ENCODE results near the gene PATE1. TPM values are rescaled to one million over a fixed set of nuclear protein-coding genes. Genes with fewer than 3 reads are reported as not detected.

The PATE1 gene
- total RNA-seq, 1 donor from 2014 or later: not detected

DNA sequence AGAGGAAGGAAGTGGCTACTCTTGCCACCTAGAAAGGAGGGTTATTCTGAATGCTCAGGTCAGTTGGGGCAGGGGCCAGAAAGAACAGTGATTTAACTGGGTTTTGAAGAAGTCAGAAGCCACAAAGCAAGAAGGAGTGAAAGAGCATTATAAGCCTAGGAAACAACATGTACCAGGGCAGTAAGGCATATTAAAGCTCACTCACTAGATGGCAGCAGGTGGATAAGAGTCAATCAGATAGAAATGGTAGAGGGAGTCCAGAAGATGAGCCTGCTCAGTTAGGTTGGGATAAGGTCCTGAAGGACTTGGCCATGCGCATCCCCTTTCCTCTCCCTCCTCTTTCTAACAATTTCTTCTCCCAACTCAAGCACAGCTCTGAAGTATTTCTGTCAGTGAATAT, 22.0 kb upstream of the PATE1 start:
- no peak for DNase-seq (ENCODE audit: low spot score)
- Mint-ChIP-seq H3K4me1 (ENCODE audit: unreplicated experiment) (peaks cover 3% of the 10 kb centered on the region), H3K4me3 (ENCODE audit: unreplicated experiment) (no peak overlapping the region), H3K36me3 (ENCODE audit: low read depth, unreplicated experiment) (no peaks in the 10 kb centered on the region), H3K27me3 (ENCODE audit: unreplicated experiment) (peaks cover 2% of the 10 kb centered on the region), H3K27ac (ENCODE audit: unreplicated experiment) (no peak overlapping the region), H3K9me3 (ENCODE audit: unreplicated experiment) (no peaks in the 10 kb centered on the region)
- TF ChIP-seq, protein P1, sequence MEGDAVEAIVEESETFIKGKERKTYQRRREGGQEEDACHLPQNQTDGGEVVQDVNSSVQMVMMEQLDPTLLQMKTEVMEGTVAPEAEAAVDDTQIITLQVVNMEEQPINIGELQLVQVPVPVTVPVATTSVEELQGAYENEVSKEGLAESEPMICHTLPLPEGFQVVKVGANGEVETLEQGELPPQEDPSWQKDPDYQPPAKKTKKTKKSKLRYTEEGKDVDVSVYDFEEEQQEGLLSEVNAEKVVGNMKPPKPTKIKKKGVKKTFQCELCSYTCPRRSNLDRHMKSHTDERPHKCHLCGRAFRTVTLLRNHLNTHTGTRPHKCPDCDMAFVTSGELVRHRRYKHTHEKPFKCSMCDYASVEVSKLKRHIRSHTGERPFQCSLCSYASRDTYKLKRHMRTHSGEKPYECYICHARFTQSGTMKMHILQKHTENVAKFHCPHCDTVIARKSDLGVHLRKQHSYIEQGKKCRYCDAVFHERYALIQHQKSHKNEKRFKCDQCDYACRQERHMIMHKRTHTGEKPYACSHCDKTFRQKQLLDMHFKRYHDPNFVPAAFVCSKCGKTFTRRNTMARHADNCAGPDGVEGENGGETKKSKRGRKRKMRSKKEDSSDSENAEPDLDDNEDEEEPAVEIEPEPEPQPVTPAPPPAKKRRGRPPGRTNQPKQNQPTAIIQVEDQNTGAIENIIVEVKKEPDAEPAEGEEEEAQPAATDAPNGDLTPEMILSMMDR (IDR thresholded peaks at IDR 0.05; ENCODE audit: unreplicated experiment): no peak

DNA sequence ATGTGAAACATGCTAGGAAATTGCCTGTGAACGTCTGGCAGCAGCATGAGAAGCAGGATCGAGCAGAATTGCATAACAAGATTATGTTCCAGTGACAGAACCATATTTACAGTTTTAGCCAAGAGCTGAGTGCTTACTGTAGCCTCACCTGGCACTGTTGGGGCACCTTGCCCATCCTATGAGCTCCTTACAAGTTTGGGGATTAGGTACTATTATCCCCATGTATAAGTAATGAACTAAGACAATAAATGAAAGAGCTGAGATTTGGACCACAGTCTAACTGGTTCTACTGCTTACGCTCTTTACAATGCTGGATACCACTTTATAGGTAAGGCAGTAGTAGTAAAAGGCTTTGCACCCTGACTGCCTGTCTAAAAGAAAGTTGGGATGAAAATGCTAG, 17.1 kb upstream of the PATE1 start:
- Mint-ChIP-seq H3K4me3 (ENCODE audit: unreplicated experiment) (no peak overlapping the region), H3K27me3 (ENCODE audit: unreplicated experiment) (no peaks in the 10 kb centered on the region), H3K27ac (ENCODE audit: unreplicated experiment) (no peak overlapping the region), H3K4me1 (ENCODE audit: unreplicated experiment) (peaks cover 9% of the 10 kb centered on the region), H3K9me3 (ENCODE audit: unreplicated experiment) (no peaks in the 10 kb centered on the region), H3K36me3 (ENCODE audit: low read depth, unreplicated experiment) (no peaks in the 10 kb centered on the region)
- no peak for DNase-seq (ENCODE audit: low spot score)
- TF ChIP-seq, protein P1 (IDR thresholded peaks at IDR 0.05; ENCODE audit: unreplicated experiment): no peak

DNA sequence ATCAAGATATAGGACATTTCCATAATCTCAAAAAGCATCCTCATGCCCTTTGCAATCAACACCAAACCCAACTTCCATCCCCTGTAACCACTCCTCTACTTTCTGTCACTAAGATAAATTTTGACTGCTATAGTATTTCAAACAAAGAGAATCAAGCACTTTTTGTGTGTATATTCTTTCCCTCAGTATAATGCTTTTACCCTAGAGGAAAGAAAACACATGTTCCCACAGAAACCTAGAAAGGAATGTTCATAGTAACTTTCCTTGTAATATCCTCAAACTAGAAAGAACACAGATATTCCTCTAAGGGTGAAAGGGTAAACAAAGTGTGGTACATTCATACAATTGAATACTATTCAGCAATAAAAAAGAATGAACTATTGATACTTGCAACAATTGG, 5.5 kb upstream of the PATE1 start:
- Mint-ChIP-seq H3K27me3 (ENCODE audit: unreplicated experiment) (no peaks in the 10 kb centered on the region), H3K9me3 (ENCODE audit: unreplicated experiment) (no peaks in the 10 kb centered on the region), H3K4me3 (ENCODE audit: unreplicated experiment) (no peak overlapping the region), H3K4me1 (ENCODE audit: unreplicated experiment) (no peaks in the 10 kb centered on the region), H3K36me3 (ENCODE audit: low read depth, unreplicated experiment) (no peaks in the 10 kb centered on the region), H3K27ac (ENCODE audit: unreplicated experiment) (no peak overlapping the region)
- TF ChIP-seq, protein P1 (IDR thresholded peaks at IDR 0.05; ENCODE audit: unreplicated experiment): no peak
- no peak for DNase-seq (ENCODE audit: low spot score)

DNA sequence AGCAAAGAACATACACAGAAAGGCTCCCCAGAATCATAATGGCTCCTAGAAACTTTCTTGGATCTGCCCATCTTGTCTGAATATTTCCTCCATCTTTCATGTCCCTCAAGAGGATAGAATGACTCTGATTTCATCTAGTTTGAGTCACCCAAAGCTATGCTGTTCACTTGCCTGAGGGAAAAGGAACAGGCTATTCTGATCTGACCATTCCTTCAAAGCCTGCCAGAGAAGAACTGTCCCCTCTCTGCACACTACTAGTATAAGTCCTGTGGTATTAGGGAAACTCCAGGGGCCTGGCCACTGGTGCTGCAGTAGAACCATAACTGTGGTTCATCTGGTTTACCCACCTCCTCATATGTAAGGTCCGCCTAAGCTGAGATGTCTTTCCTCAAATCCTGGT, 2.4 kb upstream of the PATE1 start:
- no peak overlapping the region for H3K27ac Mint-ChIP-seq (ENCODE audit: unreplicated experiment)
- no peaks in the 10 kb centered on the region for H3K9me3 Mint-ChIP-seq (ENCODE audit: unreplicated experiment)
- H3K4me3 Mint-ChIP-seq (ENCODE audit: unreplicated experiment): no peak overlapping the region
- no peaks in the 10 kb centered on the region for H3K36me3 Mint-ChIP-seq (ENCODE audit: low read depth, unreplicated experiment)
- H3K4me1 Mint-ChIP-seq (ENCODE audit: unreplicated experiment): no peaks in the 10 kb centered on the region
- TF ChIP-seq, protein P1 (IDR thresholded peaks at IDR 0.05; ENCODE audit: unreplicated experiment): no peak
- no peak for DNase-seq (ENCODE audit: low spot score)
- H3K27me3 Mint-ChIP-seq (ENCODE audit: unreplicated experiment): no peaks in the 10 kb centered on the region

DNA sequence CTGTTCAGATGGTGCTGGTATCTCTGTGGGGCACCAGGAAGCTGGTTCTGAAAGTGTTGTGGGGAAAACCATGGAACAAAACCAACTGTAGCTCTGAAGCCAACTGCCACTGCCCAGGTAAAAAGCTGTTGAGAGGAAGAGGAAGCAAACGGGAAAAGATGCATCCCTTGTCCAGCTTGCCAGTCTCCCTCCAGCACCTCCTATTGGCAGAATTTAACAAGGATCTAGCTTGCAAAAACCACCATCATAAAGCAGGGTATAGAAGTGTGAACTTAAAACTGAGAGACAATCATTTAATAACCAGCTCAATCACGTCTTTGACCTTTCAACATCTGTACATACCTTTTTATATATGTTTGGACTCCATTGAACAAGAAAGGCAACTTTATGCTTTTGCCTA, 4.5 kb downstream of the PATE1 start:
- no peaks in the 10 kb centered on the region for H3K9me3 Mint-ChIP-seq (ENCODE audit: unreplicated experiment)
- peaks cover 3% of the 10 kb centered on the region for H3K4me1 Mint-ChIP-seq (ENCODE audit: unreplicated experiment)
- no peak for DNase-seq (ENCODE audit: low spot score)
- no peak overlapping the region for H3K27ac Mint-ChIP-seq (ENCODE audit: unreplicated experiment)
- TF ChIP-seq, protein P1 (IDR thresholded peaks at IDR 0.05; ENCODE audit: unreplicated experiment): no peak
- no peak overlapping the region for H3K4me3 Mint-ChIP-seq (ENCODE audit: unreplicated experiment)
- no peaks in the 10 kb centered on the region for H3K36me3 Mint-ChIP-seq (ENCODE audit: low read depth, unreplicated experiment)
- H3K27me3 Mint-ChIP-seq (ENCODE audit: unreplicated experiment): no peaks in the 10 kb centered on the region
